Fibroblast of lung (primary cell): ENCODE measurements around the gene TSEN54. TPM values are rescaled to one million over a fixed set of nuclear protein-coding genes. Genes with fewer than 3 reads are reported as not detected.

Experiments
- DNase-seq, 2 donors: peaks; one replicate each; pipeline versions ENCODE4 v3.0.0 to v3.0.0-alpha.2; 2010; ENCODE audit warnings: low read depth in 2 of 2
- H2AFZ ChIP-seq: 2 replicates; pipeline ENCODE4 v1.5.1; 2012; ENCODE audit warnings: low read length, control low read depth, inconsistent platforms
- H3K27ac ChIP-seq: 2 replicates; pipeline ENCODE4 v1.5.1; 2011; ENCODE audit warnings: low read length, control low read depth; ENCODE audit not compliant: insufficient read depth
- H3K27me3 ChIP-seq: 2 replicates; pipeline ENCODE4 v1.5.1; 2011; ENCODE audit warnings: mild to moderate bottlenecking, low read length; ENCODE audit not compliant: control insufficient read depth, insufficient read depth
- H3K36me3 ChIP-seq: 2 replicates; pipeline ENCODE4 v1.5.1; 2011; ENCODE audit warnings: low read length; ENCODE audit not compliant: control insufficient read depth, insufficient read depth
- H3K4me1 ChIP-seq: 2 replicates; pipeline ENCODE4 v1.5.1; 2011; ENCODE audit warnings: low read length; ENCODE audit not compliant: control insufficient read depth, insufficient read depth; ENCODE audit errors: extremely low read depth
- H3K4me2 ChIP-seq: 2 replicates; pipeline ENCODE4 v1.5.1; 2011; ENCODE audit warnings: low read length, control low read depth; ENCODE audit not compliant: insufficient read depth; ENCODE audit errors: extremely low read depth
- H3K4me3 ChIP-seq, 4 experiments: fragments of 200-600 bp in 1 of 4; sonication (generic) in 1 of 4; replicated peaks in 1 of 4; 2 replicates each; pipeline ENCODE4 v1.5.1; 2011 to 2016; ENCODE audit warnings: low read length in 4 of 4, low read depth in 3 of 4, mild to moderate bottlenecking in 3 of 4, control low read depth in 2 of 4, inconsistent platforms in 1 of 4, mixed read lengths in 1 of 4; ENCODE audit not compliant: insufficient read depth in 1 of 4; ENCODE audit errors: control extremely low read depth in 1 of 4
- H3K79me2 ChIP-seq: 2 replicates; pipeline ENCODE4 v1.5.1; 2012; ENCODE audit warnings: mild to moderate bottlenecking, low read length, inconsistent platforms; ENCODE audit not compliant: control insufficient read depth, insufficient read depth
- H3K9ac ChIP-seq: 2 replicates; pipeline ENCODE4 v1.5.1; 2011; ENCODE audit warnings: mild to moderate bottlenecking, low read length, control low read depth; ENCODE audit not compliant: insufficient read depth
- H3K9me3 ChIP-seq: 2 replicates; pipeline ENCODE4 v1.5.1; 2012; ENCODE audit warnings: low read depth, low read length; ENCODE audit not compliant: control insufficient read depth, insufficient read depth
- H4K20me1 ChIP-seq: 2 replicates; pipeline ENCODE4 v1.5.1; 2011; ENCODE audit warnings: low read length; ENCODE audit not compliant: control insufficient read depth, insufficient read depth; ENCODE audit errors: extremely low read depth
- CTCF ChIP-seq, 2 donors: IDR thresholded peaks in 1 of 2; conservative IDR thresholded peaks in 1 of 2; 1 replicate in 1 of 2; 2 replicates in 1 of 2; pipeline ENCODE4 v1.5.1; 2011 to 2012; ENCODE audit warnings: low read length in 2 of 2, control low read depth in 1 of 2, inconsistent platforms in 1 of 2, low read depth in 1 of 2, mild to moderate bottlenecking in 1 of 2
- EZH2 ChIP-seq: IDR thresholded peaks from 2 replicates; pipeline ENCODE4 v1.5.1; 2012; ENCODE audit warnings: low read length, control low read depth, mild to moderate bottlenecking; ENCODE audit errors: missing control alignments
- polyA plus RNA-seq, 2 donors: library from polyadenylated mRNA; depleted of rRNA in 1 of 2; stranded (reverse) in 1 of 2; unstranded in 1 of 2; fragments of >200 nt; gene quantifications; 2 replicates each; pipeline ENCODE4 v1.2.1, GENCODE V29; 2011 to 2012; ENCODE audit warnings: missing spikeins in 1 of 2
- total RNA-seq: library from RNA; depleted of rRNA; stranded (reverse); fragments of >200 nt; gene quantifications from 2 replicates; pipeline ENCODE4 v1.2.1, GENCODE V29; 2014

The TSEN54 gene
- total and polyA plus RNA-seq, 2 donors (not counting 1 experiment from before 2014, with no cell fraction given): 5.3 to 7.8 TPM

DNA sequence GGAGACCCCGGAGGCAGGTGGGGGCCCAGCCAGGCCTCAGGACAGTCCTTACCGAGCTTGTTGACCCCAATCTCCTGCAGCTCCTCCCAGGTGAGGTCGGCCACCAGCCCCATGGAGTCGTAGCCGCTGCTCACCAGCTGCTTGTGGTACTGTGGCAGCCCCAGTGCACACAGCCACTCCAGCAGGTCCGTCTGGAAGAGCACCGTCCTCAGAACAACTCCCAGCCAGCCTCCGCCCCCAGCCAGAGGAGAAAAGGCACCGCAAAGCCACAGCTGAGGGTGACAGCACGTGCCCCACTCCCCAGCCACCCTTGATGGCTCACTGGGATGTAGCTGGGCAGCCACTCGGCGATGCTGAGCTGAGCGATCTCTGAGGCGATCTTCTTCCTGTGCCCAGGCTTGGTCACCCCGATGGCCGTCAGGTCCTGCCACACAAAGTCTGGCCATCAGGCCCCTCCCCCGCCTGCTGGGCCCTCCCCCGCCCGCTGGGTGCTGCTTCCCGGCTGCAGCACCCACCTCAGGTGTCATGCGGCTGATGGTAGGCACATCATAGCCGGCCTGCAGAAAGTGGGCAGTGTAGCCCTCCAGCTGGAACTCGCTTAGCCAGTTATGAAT, 12.9 kb upstream of the TSEN54 start:
- H3K4me2 ChIP-seq: no peak overlapping the region
- no peaks in the 10 kb centered on the region for H4K20me1 ChIP-seq
- H2AFZ ChIP-seq: no peak overlapping the region
- TF ChIP-seq EZH2 (no peak), CTCF (conservative IDR thresholded peaks at IDR 0.05 in 1 of 2, IDR thresholded peaks at IDR 0.05 in 1 of 2; ENCODE audit: low read depth in 1 of 2, low read length in 2 of 2) (no peak)
- no peak for DNase-seq
- H3K79me2 ChIP-seq: no peaks in the 10 kb centered on the region
- H3K4me3 ChIP-seq: no peak overlapping the region
- no peaks in the 10 kb centered on the region for H3K9me3 ChIP-seq
- peaks cover 15% of the 10 kb centered on the region for H3K36me3 ChIP-seq
- H3K27ac ChIP-seq: no peak overlapping the region
- H3K4me1 ChIP-seq: no peaks in the 10 kb centered on the region
- H3K9ac ChIP-seq: no peak overlapping the region
- no peaks in the 10 kb centered on the region for H3K27me3 ChIP-seq

GRCh38 chr17:75503976-75504346, 12.4 kb upstream of the TSEN54 start:
- H4K20me1 ChIP-seq: no peaks in the 10 kb centered on the region
- no peak overlapping the region for H3K4me3 ChIP-seq
- H3K9ac ChIP-seq: no peak overlapping the region
- no peak overlapping the region for H3K27ac ChIP-seq
- H3K79me2 ChIP-seq: no peaks in the 10 kb centered on the region
- no peak for TF ChIP-seq CTCF (conservative IDR thresholded peaks at IDR 0.05 in 1 of 2, IDR thresholded peaks at IDR 0.05 in 1 of 2; ENCODE audit: low read depth in 1 of 2, low read length in 2 of 2)
- TF ChIP-seq EZH2: no peak
- H2AFZ ChIP-seq: no peak overlapping the region
- H3K27me3 ChIP-seq: no peaks in the 10 kb centered on the region
- no peaks in the 10 kb centered on the region for H3K4me1 ChIP-seq
- no peak for DNase-seq
- H3K9me3 ChIP-seq: no peaks in the 10 kb centered on the region
- peaks cover 14% of the 10 kb centered on the region for H3K36me3 ChIP-seq
- H3K4me2 ChIP-seq: no peak overlapping the region

GRCh38 chr17:75504347-75505151, 11.8 kb upstream of the TSEN54 start:
- peaks cover 13% of the 10 kb centered on the region for H3K36me3 ChIP-seq

More at GRCh38 chr17:75504347-75505151, 11.8 kb upstream of the TSEN54 start:
- H3K79me2 ChIP-seq: no peaks in the 10 kb centered on the region
- H2AFZ ChIP-seq: no peak overlapping the region
- H4K20me1 ChIP-seq: no peaks in the 10 kb centered on the region
- H3K27me3 ChIP-seq: no peaks in the 10 kb centered on the region
- no peak overlapping the region for H3K4me3 ChIP-seq
- DNase-seq: no peak
- no peaks in the 10 kb centered on the region for H3K9me3 ChIP-seq
- TF ChIP-seq CTCF (conservative IDR thresholded peaks at IDR 0.05 in 1 of 2, IDR thresholded peaks at IDR 0.05 in 1 of 2; ENCODE audit: low read depth in 1 of 2, low read length in 2 of 2): peak; percentile 36 to 53
- TF ChIP-seq EZH2: no peak
- H3K4me2 ChIP-seq: no peak overlapping the region
- no peak overlapping the region for H3K27ac ChIP-seq
- H3K9ac ChIP-seq: no peak overlapping the region
- no peaks in the 10 kb centered on the region for H3K4me1 ChIP-seq
